ENCODE measurements around the gene NPRL2. TPM values are rescaled to one million over a fixed set of nuclear protein-coding genes. Genes with fewer than 3 reads are reported as not detected.

Gene NPRL2
- total and polyA plus RNA-seq, 9 of the 15 experiments (the other 6 are each of a cell fraction or from before 2014, with no cell fraction given), result 17.4 to 40.4 (median 24.4) TPM

DNA sequence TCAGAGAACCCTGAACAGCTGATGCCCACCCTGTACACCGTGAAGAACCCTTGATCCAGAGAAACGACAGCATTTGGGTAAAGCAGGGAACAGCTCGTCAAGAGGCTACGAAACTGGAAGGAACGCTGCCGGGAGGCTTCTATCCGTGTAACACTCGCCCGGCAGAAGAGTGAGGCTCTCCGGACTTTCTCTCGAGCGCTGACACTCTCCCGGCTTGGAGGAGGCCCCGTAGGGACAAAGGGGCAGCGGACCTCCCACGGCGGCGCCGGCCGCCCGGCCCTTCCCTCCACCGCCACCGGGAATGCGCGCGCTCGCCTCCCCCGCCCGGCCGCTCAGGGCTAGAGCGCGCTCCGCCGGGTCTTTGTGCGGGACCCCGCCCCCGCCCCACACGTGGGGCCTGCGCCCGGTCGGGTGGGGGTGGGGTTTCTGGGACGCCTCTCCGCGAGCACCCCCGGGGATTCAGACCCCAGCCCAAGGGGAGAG lies 29.7 kb downstream of the NPRL2 start (continued):
- TF ChIP-seq, protein P1, sequence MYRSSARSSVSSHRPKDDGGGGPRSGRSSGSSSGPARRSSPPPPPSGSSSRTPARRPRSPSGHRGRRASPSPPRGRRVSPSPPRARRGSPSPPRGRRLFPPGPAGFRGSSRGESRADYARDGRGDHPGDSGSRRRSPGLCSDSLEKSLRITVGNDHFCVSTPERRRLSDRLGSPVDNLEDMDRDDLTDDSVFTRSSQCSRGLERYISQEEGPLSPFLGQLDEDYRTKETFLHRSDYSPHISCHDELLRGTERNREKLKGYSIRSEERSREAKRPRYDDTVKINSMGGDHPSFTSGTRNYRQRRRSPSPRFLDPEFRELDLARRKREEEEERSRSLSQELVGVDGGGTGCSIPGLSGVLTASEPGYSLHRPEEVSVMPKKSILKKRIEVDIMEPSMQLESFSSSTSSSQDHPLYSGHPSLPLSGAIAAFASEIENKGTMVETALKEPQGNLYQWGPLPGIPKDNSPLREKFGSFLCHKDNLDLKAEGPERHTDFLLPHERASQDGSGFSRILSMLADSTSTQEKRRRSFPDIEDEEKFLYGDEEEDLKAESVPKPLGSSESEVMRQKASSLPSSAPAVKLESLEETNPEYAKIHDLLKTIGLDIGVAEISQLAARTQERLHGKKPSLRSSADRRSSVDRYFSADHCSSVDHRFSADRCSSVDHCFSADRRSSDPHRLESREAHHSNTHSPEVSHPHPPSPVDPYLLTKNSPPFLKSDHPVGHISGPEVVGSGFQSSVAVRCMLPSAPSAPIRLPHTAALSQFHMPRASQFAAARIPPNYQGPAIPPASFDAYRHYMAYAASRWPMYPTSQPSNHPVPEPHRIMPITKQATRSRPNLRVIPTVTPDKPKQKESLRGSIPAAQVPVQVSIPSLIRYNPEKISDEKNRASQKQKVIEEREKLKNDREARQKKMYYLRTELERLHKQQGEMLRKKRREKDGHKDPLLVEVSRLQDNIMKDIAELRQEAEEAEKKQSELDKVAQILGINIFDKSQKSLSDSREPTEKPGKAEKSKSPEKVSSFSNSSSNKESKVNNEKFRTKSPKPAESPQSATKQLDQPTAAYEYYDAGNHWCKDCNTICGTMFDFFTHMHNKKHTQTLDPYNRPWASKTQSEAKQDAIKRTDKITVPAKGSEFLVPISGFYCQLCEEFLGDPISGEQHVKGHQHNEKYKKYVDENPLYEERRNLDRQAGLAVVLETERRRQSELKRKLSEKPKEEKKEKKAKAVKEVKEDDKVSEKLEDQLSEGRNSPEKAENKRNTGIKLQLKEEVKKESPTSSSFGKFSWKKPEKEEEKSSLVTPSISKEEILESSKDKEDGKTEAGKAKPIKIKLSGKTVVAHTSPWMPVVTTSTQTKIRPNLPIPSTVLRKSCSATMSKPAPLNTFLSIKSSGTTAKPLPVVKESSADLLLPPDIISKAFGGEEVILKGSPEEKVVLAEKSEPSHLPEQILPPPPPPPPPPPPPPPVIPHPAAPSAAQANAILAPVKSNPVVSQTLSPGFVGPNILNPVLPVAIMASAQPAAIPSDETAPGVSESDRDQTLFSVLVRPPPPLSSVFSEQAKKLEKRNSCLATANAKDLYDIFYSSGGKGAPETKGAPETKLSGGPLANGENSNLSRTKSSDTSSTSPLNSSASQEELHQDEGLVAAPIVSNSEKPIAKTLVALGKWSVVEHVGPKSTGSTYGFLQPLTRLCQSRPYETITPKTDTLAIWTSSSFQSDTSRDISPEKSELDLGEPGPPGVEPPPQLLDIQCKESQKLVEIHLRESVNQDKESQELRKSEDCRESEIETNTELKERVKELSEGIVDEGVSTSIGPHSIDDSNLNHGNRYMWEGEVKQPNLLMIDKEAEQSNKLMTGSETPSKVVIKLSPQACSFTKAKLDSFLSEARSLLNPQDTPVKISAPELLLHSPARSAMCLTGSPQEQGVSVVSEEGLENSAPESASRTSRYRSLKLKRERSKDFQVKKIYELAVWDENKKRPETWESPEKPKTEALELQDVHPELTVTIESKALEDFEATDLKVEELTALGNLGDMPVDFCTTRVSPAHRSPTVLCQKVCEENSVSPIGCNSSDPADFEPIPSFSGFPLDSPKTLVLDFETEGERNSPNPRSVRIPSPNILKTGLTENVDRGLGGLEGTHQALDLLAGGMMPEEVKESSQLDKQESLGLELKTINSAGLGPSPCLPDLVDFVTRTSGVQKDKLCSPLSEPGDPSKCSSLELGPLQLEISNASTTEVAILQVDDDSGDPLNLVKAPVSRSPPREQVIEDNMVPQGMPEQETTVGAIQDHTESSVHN (IDR thresholded peaks at IDR 0.05; ENCODE audit: borderline replicate concordance in 1 of 2, low read depth in 1 of 2), result no peak
- TF ChIP-seq MTF1 (CRISPR knock-in tag; IDR thresholded peaks at IDR 0.05; ENCODE audit: borderline replicate concordance), result no peak
- no peak for TF ChIP-seq ETV6 (IDR thresholded peaks at IDR 0.05; ENCODE audit: borderline replicate concordance in 1 of 2, low read depth in 2 of 2, low read length in 1 of 2)
- TF ChIP-seq ETV6 (CRISPR knock-in tag; IDR thresholded peaks at IDR 0.05; ENCODE audit: borderline replicate concordance), result no peak
- TF ChIP-seq CBX1 (IDR thresholded peaks at IDR 0.05; ENCODE audit: low read depth), result no peak
- TF ChIP-seq DDX20 (tag; IDR thresholded peaks at IDR 0.05; ENCODE audit: low read depth), result no peak
- no peak for TF ChIP-seq ZNF507 (tag; conservative IDR thresholded peaks at IDR 0.05)
- no peak for TF ChIP-seq LEF1 (IDR thresholded peaks at IDR 0.05)
- TF ChIP-seq, protein P2, sequence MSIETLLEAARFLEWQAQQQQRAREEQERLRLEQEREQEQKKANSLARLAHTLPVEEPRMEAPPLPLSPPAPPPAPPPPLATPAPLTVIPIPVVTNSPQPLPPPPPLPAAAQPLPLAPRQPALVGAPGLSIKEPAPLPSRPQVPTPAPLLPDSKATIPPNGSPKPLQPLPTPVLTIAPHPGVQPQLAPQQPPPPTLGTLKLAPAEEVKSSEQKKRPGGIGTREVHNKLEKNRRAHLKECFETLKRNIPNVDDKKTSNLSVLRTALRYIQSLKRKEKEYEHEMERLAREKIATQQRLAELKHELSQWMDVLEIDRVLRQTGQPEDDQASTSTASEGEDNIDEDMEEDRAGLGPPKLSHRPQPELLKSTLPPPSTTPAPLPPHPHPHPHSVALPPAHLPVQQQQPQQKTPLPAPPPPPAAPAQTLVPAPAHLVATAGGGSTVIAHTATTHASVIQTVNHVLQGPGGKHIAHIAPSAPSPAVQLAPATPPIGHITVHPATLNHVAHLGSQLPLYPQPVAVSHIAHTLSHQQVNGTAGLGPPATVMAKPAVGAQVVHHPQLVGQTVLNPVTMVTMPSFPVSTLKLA (conservative IDR thresholded peaks at IDR 0.05), result peak; percentile 83 to 93
- TF ChIP-seq, protein P3, sequence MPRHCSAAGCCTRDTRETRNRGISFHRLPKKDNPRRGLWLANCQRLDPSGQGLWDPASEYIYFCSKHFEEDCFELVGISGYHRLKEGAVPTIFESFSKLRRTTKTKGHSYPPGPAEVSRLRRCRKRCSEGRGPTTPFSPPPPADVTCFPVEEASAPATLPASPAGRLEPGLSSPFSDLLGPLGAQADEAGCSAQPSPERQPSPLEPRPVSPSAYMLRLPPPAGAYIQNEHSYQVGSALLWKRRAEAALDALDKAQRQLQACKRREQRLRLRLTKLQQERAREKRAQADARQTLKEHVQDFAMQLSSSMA (CRISPR knock-in tag; IDR thresholded peaks at IDR 0.05), result no peak
- TF ChIP-seq RBBP5 (IDR thresholded peaks at IDR 0.05; ENCODE audit: borderline replicate concordance, insufficient read depth, low read length, poor library complexity, severe bottlenecking), result peak; percentile 70
- TF ChIP-seq EP400 (IDR thresholded peaks at IDR 0.05), result 0 out of 2 replicates have a peak, but pooled peaks have one; percentile 31
- no peak for TF ChIP-seq SMARCE1 (IDR thresholded peaks at IDR 0.05)
- TF ChIP-seq, protein P4, sequence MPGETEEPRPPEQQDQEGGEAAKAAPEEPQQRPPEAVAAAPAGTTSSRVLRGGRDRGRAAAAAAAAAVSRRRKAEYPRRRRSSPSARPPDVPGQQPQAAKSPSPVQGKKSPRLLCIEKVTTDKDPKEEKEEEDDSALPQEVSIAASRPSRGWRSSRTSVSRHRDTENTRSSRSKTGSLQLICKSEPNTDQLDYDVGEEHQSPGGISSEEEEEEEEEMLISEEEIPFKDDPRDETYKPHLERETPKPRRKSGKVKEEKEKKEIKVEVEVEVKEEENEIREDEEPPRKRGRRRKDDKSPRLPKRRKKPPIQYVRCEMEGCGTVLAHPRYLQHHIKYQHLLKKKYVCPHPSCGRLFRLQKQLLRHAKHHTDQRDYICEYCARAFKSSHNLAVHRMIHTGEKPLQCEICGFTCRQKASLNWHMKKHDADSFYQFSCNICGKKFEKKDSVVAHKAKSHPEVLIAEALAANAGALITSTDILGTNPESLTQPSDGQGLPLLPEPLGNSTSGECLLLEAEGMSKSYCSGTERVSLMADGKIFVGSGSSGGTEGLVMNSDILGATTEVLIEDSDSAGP (CRISPR knock-in tag; IDR thresholded peaks at IDR 0.05), result no peak
- TF ChIP-seq, protein P5, sequence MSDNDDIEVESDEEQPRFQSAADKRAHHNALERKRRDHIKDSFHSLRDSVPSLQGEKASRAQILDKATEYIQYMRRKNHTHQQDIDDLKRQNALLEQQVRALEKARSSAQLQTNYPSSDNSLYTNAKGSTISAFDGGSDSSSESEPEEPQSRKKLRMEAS (CRISPR knock-in tag; IDR thresholded peaks at IDR 0.05), result peak; percentile 56; the same call in 1 of the 2 replicates

Data from K562 (cell line).